H9 (cell line): Measurements from ENCODE around the gene VRK1. TPM values are rescaled to one million over a fixed set of nuclear protein-coding genes. Genes with fewer than 3 reads are reported as not detected.

Experiments
- DNase-seq: peaks from one replicate; pipeline ENCODE4 v3.0.0-alpha.2; 2017
- H2AFZ ChIP-seq: one replicate; pipeline ENCODE4 v1.6.1; 2013; ENCODE audit warnings: mild to moderate bottlenecking, low read length, control low read depth, moderate library complexity
- H2AK5ac ChIP-seq: 2 replicates; pipeline ENCODE4 v1.6.1; 2013; ENCODE audit warnings: low read length, control low read depth, mixed read lengths; ENCODE audit not compliant: insufficient read length
- H2BK120ac ChIP-seq: one replicate; pipeline ENCODE4 v1.6.1; 2013; ENCODE audit warnings: low read depth, mild to moderate bottlenecking, low read length, control low read depth, inconsistent platforms; ENCODE audit not compliant: poor library complexity, severe bottlenecking
- H2BK12ac ChIP-seq: 2 replicates; pipeline ENCODE4 v1.6.1; 2013; ENCODE audit warnings: low read length, control low read depth, mixed read lengths, low read depth; ENCODE audit not compliant: insufficient read length
- H2BK15ac ChIP-seq: 2 replicates; pipeline ENCODE4 v1.6.1; 2013; ENCODE audit warnings: low read depth, low read length, control low read depth
- H2BK20ac ChIP-seq: one replicate; pipeline ENCODE4 v1.6.1; 2013; ENCODE audit warnings: low read depth, mild to moderate bottlenecking, low read length, control low read depth, inconsistent platforms; ENCODE audit not compliant: poor library complexity, severe bottlenecking
- H2BK5ac ChIP-seq: 2 replicates; pipeline ENCODE4 v1.6.1; 2013; ENCODE audit warnings: low read length, control low read depth, mixed read lengths; ENCODE audit not compliant: insufficient read length
- H3K14ac ChIP-seq: 2 replicates; pipeline ENCODE4 v1.6.1; 2013; ENCODE audit warnings: low read length, control low read depth; ENCODE audit not compliant: insufficient read depth
- H3K18ac ChIP-seq: 2 replicates; pipeline ENCODE4 v1.6.1; 2013; ENCODE audit warnings: low read depth, mild to moderate bottlenecking, mixed read lengths, low read length, control low read depth; ENCODE audit not compliant: insufficient read length
- H3K23ac ChIP-seq: 2 replicates; pipeline ENCODE4 v1.6.1; 2013; ENCODE audit warnings: low read length, control low read depth, mixed read lengths, low read depth; ENCODE audit not compliant: insufficient read length
- H3K23me2 ChIP-seq: 2 replicates; pipeline ENCODE4 v1.6.1; 2013; ENCODE audit warnings: low read depth, mild to moderate bottlenecking, mixed read lengths, low read length, control low read depth; ENCODE audit not compliant: insufficient read length, poor library complexity, severe bottlenecking
- H3K27ac ChIP-seq: 2 replicates; pipeline ENCODE4 v1.5.1; 2013; ENCODE audit warnings: low read length, control low read depth, mixed read lengths, low read depth; ENCODE audit not compliant: insufficient read length
- H3K27me3 ChIP-seq: 2 replicates; pipeline ENCODE4 v1.6.1; 2013; ENCODE audit warnings: low read length, control low read depth, inconsistent platforms; ENCODE audit not compliant: insufficient read depth
- H3K4ac ChIP-seq: 2 replicates; pipeline ENCODE4 v1.6.1; 2013; ENCODE audit warnings: low read depth, mild to moderate bottlenecking, control low read depth, inconsistent platforms, low read length, moderate library complexity
- H3K4me1 ChIP-seq: 2 replicates; pipeline ENCODE4 v1.6.1; 2013; ENCODE audit warnings: low read length, control low read depth, inconsistent platforms; ENCODE audit not compliant: insufficient read depth
- H3K4me2 ChIP-seq: 2 replicates; pipeline ENCODE4 v1.6.1; 2013; ENCODE audit warnings: low read length, control low read depth, mixed read lengths; ENCODE audit not compliant: insufficient read length, insufficient read depth
- H3K56ac ChIP-seq: 2 replicates; pipeline ENCODE4 v1.6.1; 2013; ENCODE audit warnings: low read depth, mild to moderate bottlenecking, mixed read lengths, low read length, control low read depth; ENCODE audit not compliant: insufficient read length
- H3K79me1 ChIP-seq: 2 replicates; pipeline ENCODE4 v1.6.1; 2013; ENCODE audit warnings: low read depth, mild to moderate bottlenecking, moderate library complexity, low read length, control low read depth, inconsistent platforms; ENCODE audit not compliant: insufficient read depth, poor library complexity, severe bottlenecking
- H3K79me2 ChIP-seq: 2 replicates; pipeline ENCODE4 v1.6.1; 2013; ENCODE audit warnings: low read length, control low read depth, inconsistent platforms; ENCODE audit not compliant: insufficient read depth
- H3K9ac ChIP-seq: 2 replicates; pipeline ENCODE4 v1.6.1; 2013; ENCODE audit warnings: low read length, control low read depth, mixed read lengths; ENCODE audit not compliant: insufficient read length; ENCODE audit errors: extremely low read depth
- H3K9me3 ChIP-seq: one replicate; pipeline ENCODE4 v1.6.1; 2013; ENCODE audit warnings: low read depth, low read length, inconsistent platforms; ENCODE audit not compliant: control insufficient read depth
- H3T11ph ChIP-seq: one replicate; pipeline ENCODE4 v1.6.1; 2013; ENCODE audit warnings: mild to moderate bottlenecking, low read length, control low read depth, inconsistent platforms
- H4K20me1 ChIP-seq: one replicate; pipeline ENCODE4 v1.6.1; 2013; ENCODE audit not compliant: control insufficient read depth, insufficient read length, insufficient read depth
- H4K5ac ChIP-seq: 2 replicates; pipeline ENCODE4 v1.6.1; 2013; ENCODE audit warnings: low read depth, mild to moderate bottlenecking, mixed read lengths, low read length, control low read depth; ENCODE audit not compliant: insufficient read length
- H4K8ac ChIP-seq: replicated peaks from 2 replicates; pipeline ENCODE4 v1.6.1; 2013; ENCODE audit warnings: low read length, control low read depth, mixed read lengths, low read depth; ENCODE audit not compliant: insufficient read length
- H4K91ac ChIP-seq: 2 replicates; pipeline ENCODE4 v1.6.1; 2013; ENCODE audit warnings: low read depth, mild to moderate bottlenecking, moderate library complexity, mixed read lengths, low read length, control low read depth; ENCODE audit not compliant: insufficient read length
- H3K27ac Mint-ChIP-seq, 3 experiments: 2 replicates in 2 of 3; 3 replicates in 1 of 3; pipeline ENCODE4 v1.8.0; 2020 to 2021; ENCODE audit warnings: mixed read lengths in 3 of 3, mild to moderate bottlenecking in 1 of 3, moderate library complexity in 1 of 3
- H3K27me3 Mint-ChIP-seq: 2 replicates; pipeline ENCODE4 v1.8.0; 2021; ENCODE audit warnings: low read depth, mild to moderate bottlenecking, moderate library complexity, mixed read lengths
- H3K36me3 Mint-ChIP-seq, 3 experiments: 2 replicates in 2 of 3; 3 replicates in 1 of 3; pipeline ENCODE4 v1.8.0; 2020 to 2021; ENCODE audit warnings: low read depth in 3 of 3, mixed read lengths in 3 of 3; ENCODE audit not compliant: insufficient read depth in 1 of 3
- H3K4me1 Mint-ChIP-seq, 2 experiments: 2 replicates each; pipeline ENCODE4 v1.8.0; 2020; ENCODE audit warnings: mixed read lengths in 2 of 2
- H3K4me3 Mint-ChIP-seq, 2 experiments: 2 replicates in 1 of 2; 3 replicates in 1 of 2; pipeline ENCODE4 v1.8.0; 2020 to 2021; ENCODE audit warnings: mild to moderate bottlenecking in 2 of 2, mixed read lengths in 2 of 2, moderate library complexity in 1 of 2
- H3K9me3 Mint-ChIP-seq, 2 experiments: 2 replicates in 1 of 2; 3 replicates in 1 of 2; pipeline ENCODE4 v1.8.0; 2020; ENCODE audit warnings: mild to moderate bottlenecking in 2 of 2, mixed read lengths in 2 of 2, moderate library complexity in 1 of 2
- WGBS: extraction: QIAGEN DNeasy Blood & Tissue Kit; methylation state at CpG from one replicate; pipeline ENCODE4 v1.1.7; 2013; ENCODE audit warnings: missing lambda C conversion rate, low lambda C conversion rate, mixed read lengths; ENCODE audit not compliant: insufficient read length; ENCODE audit errors: extremely low coverage; 5-methylcytosine and 5-hydroxymethylcytosine counted together
- total RNA-seq: library from RNA; stranded (reverse); gene quantifications from 2 replicates; pipeline ENCODE4 v1.2.1, GENCODE V29; 2021
- TF ChIP-seq, protein P1 (sequence below): fragments of 200-600 bp; sonication (generic); conservative IDR thresholded peaks from 3 replicates; pipeline ENCODE4 v1.8.0; 2021; ENCODE audit warnings: antibody characterized with exemption, mild to moderate bottlenecking

The VRK1 gene
- total RNA-seq, 1 experiment from 2014 or later: 55.7 TPM

DNA sequence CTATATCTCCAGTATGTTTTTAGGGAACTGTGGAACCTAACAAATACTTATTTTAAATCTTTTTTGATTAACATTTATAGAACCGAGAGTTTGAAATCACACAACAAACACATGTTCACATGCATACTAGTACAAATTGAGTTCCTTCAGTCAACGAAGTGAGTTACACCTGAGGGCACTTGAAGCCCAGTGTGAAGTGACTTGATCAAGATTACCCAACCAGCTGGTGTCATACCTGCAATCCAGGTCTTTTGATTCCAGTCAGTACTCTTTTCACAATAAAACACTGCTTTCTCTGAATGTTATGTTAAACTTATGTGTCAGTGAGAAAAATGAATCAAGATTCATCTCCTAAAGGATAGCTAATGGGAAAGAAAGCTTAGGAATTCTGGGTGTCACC lies 35.2 kb downstream of the VRK1 start:
- no peak overlapping the region for H2BK120ac ChIP-seq

More for the DNA sequence above, 35.2 kb downstream of the VRK1 start:
- Histone ChIP-seq H3K4me1 (no peaks in the 10 kb centered on the region), H4K5ac (no peak overlapping the region), H2BK20ac (no peak overlapping the region), H2BK5ac (no peak overlapping the region), H3K23ac (no peak overlapping the region), H3K27me3 (no peaks in the 10 kb centered on the region), H2AFZ (no peak overlapping the region), H4K8ac (no peak overlapping the region), H3K79me2 (peaks cover 6% of the 10 kb centered on the region; the same call in 1 of the 2 replicates), H3K9ac (no peak overlapping the region), H3K18ac (no peak overlapping the region), H3K4me2 (no peak overlapping the region), H2BK12ac (no peak overlapping the region), H3K9me3 (no peaks in the 10 kb centered on the region), H3T11ph (no peak overlapping the region), H3K4ac (no peak overlapping the region), H3K23me2 (no peaks in the 10 kb centered on the region), H3K14ac (no peak overlapping the region), H4K20me1 (no peaks in the 10 kb centered on the region), H4K91ac (no peak overlapping the region), H3K79me1 (peaks cover 2% of the 10 kb centered on the region), H3K27ac (no peak overlapping the region), H3K56ac (no peak overlapping the region), H2BK15ac (no peak overlapping the region), H2AK5ac (no peak overlapping the region)
- no CpG with 5 or more reads among the region's 2 CpGs for WGBS
- Mint-ChIP-seq H3K27me3 (no peaks in the 10 kb centered on the region), H3K9me3 (peaks cover 0 to 2% of the 10 kb centered on the region in 2 experiments; a peak in 1 of 5 replicates), H3K4me3 (no peak overlapping the region), H3K27ac (no peak overlapping the region), H3K4me1 (peaks cover under 1 to 1% of the 10 kb centered on the region in 2 experiments), H3K36me3 (peaks cover 14 to 30% (median 17%) of the 10 kb centered on the region in 3 experiments; a peak in 6 of 7 replicates)
- TF ChIP-seq, protein P1, sequence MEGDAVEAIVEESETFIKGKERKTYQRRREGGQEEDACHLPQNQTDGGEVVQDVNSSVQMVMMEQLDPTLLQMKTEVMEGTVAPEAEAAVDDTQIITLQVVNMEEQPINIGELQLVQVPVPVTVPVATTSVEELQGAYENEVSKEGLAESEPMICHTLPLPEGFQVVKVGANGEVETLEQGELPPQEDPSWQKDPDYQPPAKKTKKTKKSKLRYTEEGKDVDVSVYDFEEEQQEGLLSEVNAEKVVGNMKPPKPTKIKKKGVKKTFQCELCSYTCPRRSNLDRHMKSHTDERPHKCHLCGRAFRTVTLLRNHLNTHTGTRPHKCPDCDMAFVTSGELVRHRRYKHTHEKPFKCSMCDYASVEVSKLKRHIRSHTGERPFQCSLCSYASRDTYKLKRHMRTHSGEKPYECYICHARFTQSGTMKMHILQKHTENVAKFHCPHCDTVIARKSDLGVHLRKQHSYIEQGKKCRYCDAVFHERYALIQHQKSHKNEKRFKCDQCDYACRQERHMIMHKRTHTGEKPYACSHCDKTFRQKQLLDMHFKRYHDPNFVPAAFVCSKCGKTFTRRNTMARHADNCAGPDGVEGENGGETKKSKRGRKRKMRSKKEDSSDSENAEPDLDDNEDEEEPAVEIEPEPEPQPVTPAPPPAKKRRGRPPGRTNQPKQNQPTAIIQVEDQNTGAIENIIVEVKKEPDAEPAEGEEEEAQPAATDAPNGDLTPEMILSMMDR: no peak
- DNase-seq: no peak
